ENCODE measurements around the gene LRRC27.

Gene LRRC27

DNA sequence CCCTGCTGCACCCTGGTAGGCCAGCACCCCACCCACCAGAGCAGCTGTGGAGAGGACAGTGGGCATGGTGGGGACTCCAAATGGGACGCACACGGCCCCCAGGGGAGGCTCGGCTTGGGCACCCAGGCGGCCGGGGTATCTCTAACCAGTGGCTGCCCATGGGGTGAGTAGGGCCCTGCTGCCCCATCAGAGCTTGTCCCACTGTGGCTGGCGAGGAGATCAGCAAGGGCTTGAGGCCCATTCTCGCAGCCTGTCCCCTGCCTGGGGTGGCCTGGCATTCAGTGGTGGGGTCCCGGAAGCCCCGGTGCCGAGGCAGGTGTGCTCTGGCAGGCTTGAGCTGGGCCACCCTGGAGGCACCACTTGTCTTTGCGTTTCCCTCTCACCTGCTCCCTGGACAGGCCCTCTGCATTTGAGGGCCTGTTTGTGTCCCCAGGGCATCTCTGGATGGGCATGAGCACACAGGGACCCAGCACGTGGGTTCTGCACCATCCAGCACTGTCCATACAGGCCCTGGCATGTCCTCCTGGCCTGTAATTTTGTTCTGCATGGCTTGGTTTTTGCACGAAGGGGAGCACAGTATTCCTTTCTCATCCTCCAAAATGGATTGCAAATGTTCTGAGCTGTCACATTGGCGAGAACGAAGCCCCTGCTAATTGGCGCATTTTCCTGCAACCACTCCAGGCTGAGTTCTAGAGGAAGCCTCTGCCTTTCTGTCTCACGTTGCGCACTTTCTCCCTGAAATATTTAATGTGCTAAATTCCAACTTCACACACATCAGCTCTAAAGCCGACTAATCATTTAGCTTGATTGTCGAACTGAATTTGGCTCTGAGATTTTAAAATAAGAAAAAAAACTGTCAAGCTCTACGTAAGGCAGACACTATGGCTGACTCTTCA lies 92.2 kb downstream of the LRRC27 start:
- H3K4me1 Mint-ChIP-seq, result peaks cover 30% of the 10 kb centered on the region
- no peak for ATAC-seq (ENCODE audit: low read depth)
- no peak for DNase-seq (ENCODE audit: low spot score in 2 of 2)
- no peaks in the 10 kb centered on the region for H3K27me3 Mint-ChIP-seq
- no peaks in the 10 kb centered on the region for H3K36me3 Mint-ChIP-seq
- H3K4me3 Mint-ChIP-seq, result no peak overlapping the region
- peak overlapping the region; percentile 90 for H3K27ac Mint-ChIP-seq
- H3K9me3 Mint-ChIP-seq, result no peaks in the 10 kb centered on the region

DNA sequence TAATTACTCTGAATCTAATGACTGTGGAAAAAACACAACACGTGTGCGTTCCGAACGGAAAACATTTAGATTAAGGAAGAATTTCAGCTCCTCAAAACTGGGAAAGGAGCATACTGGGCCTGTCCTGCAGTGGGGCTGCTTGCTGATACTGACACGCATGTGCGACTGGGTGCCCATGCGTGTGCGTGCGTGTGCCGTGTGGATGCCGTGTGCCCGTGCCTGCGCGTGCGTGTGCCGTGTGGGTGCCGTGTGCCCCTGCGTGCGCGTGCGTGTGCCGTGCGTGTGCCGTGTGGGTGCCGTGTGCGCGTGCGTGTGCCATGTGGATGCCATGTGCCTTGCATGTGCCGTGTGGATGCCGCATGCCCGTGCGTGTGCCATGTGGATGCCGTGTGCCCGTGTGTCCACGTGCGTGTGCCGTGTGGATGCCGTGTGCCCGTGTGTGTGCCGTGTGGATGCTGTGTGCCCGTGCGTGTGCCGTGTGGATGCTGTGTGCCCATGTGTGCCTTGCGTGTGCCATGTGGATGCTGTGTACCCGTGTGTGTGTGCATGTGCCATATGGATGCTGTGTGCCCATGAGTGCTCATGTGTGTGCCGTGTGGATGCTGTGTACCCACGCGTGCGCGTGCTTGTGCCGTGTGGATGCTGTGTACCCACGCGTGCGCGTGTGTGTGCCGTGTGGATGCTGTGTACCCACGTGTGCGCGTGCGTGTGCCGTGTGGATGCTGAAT lies 93.2 kb downstream of the LRRC27 start:
- DNase-seq (ENCODE audit: low spot score in 2 of 2) (no peak), ATAC-seq (ENCODE audit: low read depth) (no peak)
- no peaks in the 10 kb centered on the region for H3K9me3 Mint-ChIP-seq
- H3K27me3 Mint-ChIP-seq, result peaks cover under 1% of the 10 kb centered on the region
- H3K4me1 Mint-ChIP-seq, result peaks cover 31% of the 10 kb centered on the region
- H3K27ac Mint-ChIP-seq, result no peak overlapping the region
- no peak overlapping the region for H3K4me3 Mint-ChIP-seq
- H3K36me3 Mint-ChIP-seq, result no peaks in the 10 kb centered on the region

DNA sequence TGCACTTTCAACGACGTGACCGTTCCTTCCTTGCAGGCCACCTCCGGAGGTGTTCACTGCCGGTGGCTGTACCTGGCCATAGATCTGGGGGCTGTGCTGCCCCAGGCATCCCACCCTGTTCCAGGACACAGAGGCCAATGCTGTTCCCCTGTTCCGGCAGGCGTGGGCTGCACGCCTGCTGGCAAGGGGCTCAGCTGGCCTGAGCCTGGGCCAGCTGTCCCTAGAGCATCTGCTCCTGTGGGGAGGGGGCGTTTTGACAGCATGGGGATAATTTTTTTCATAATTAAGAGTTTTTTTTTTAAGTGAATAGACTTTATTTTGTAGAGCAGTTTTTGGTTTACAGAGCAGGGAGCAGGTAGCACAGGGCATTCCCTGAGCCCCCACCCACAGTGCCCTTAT lies 93.8 kb downstream of the LRRC27 start:
- no peak for DNase-seq (ENCODE audit: low spot score in 2 of 2)
- Mint-ChIP-seq H3K9me3 (no peaks in the 10 kb centered on the region), H3K4me1 (peaks cover 30% of the 10 kb centered on the region), H3K27ac (no peak overlapping the region), H3K36me3 (no peaks in the 10 kb centered on the region), H3K27me3 (peaks cover 2% of the 10 kb centered on the region), H3K4me3 (no peak overlapping the region)
- ATAC-seq (ENCODE audit: low read depth), result no peak

DNA sequence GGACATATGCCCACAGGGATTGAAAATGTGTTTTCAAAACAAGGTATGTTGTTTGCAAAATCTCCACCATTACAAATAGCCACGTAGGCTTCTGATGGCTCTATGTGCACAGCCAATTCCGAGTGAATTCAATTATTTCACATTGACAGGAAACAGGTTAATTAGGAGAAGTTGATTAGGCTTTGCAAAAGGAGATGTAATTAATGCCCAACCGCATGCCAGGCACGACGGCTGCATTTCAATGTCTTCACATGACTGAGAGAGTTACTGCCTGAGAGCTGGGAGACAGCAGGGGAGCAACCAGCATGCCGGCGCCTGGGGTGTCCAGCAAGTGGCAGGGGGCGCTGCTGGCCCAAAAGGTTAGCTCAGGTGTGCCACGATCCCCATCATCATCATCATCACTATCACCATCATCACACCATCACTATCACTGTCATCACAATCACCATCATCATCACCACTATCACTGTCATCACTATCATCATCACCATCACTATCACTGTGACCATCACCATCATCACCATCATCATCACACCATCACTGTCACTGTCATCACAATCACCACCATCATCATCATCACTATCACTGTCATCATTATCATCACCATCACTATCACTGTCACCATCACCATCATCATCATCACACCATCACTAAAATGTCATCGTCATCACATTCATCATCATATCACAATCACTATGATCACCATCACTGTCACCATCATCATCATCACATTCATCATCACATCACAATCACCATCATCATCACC lies 95.2 kb downstream of the LRRC27 start:
- Mint-ChIP-seq H3K4me1 (peaks cover 23% of the 10 kb centered on the region), H3K4me3 (no peak overlapping the region), H3K36me3 (no peaks in the 10 kb centered on the region), H3K27ac (no peak overlapping the region), H3K27me3 (peaks cover 2% of the 10 kb centered on the region), H3K9me3 (no peaks in the 10 kb centered on the region)
- DNase-seq (ENCODE audit: low spot score in 2 of 2) (no peak), ATAC-seq (ENCODE audit: low read depth) (no peak)

DNA sequence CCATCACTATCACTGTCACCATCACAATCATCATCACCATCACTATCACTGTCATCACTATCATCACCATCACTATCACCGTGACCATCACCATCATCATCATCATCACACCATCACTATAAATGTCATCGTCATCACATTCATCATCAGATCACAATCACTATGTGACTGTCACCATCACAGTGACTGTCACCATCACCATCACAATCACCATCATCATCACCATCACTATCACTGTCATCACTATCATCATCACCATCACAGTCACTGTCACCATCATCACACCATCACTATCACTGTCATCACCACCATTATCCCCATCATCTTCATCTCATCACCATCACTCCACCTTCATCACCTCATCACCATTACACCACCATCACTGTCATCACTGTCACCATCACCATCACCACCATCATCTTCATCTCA lies 96.0 kb downstream of the LRRC27 start:
- Mint-ChIP-seq H3K4me1 (peaks cover 17% of the 10 kb centered on the region), H3K4me3 (no peak overlapping the region), H3K36me3 (no peaks in the 10 kb centered on the region), H3K27ac (no peak overlapping the region), H3K9me3 (no peaks in the 10 kb centered on the region), H3K27me3 (peaks cover 2% of the 10 kb centered on the region)
- no peak for DNase-seq (ENCODE audit: low spot score in 2 of 2)
- ATAC-seq (ENCODE audit: low read depth), result no peak

DNA sequence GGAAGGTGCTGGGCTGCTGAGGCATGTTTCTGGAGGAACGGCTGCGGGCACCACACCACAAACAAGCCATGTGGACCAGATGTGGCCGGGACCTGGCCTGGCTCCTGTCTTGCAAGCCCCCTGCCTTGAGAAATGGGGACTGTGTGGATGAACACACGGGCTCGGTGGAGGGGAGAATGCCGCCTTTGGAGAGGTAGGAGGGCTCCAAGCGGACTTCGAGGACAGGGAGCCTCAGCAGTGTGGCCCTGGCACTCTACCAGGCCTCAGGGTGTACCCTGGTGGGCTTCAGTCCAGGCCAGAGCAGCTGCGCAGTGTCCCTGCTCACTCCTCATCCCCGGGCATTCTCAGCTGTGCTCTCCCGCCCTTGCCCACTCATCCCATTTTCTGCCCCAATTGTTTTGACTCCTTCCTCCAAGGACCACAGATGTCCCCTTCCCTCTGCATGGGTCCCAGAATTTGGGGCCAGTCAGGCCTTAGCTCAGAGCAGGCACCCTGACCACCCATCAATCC lies 96.5 kb downstream of the LRRC27 start:
- H3K36me3 Mint-ChIP-seq, result no peaks in the 10 kb centered on the region
- peaks cover 11% of the 10 kb centered on the region for H3K4me1 Mint-ChIP-seq
- H3K27ac Mint-ChIP-seq, result no peak overlapping the region
- H3K4me3 Mint-ChIP-seq, result no peak overlapping the region
- no peak for DNase-seq (ENCODE audit: low spot score in 2 of 2)
- H3K27me3 Mint-ChIP-seq, result peaks cover 2% of the 10 kb centered on the region
- ATAC-seq (ENCODE audit: low read depth), result no peak
- H3K9me3 Mint-ChIP-seq, result no peaks in the 10 kb centered on the region
